ENCODE measurements around the gene ANO3. TPM values are rescaled to one million over a fixed set of nuclear protein-coding genes. Genes with fewer than 3 reads are reported as not detected.

ANO3 gene
- total and polyA plus RNA-seq, 2 of the 8 experiments (the other 6 are each of a cell fraction or from before 2014, with no cell fraction given), result not detected

- 73% methylated on average over 2 of the region's 2 CpGs; no CpG with 5 or more reads in 1 of the 2 experiments for WGBS, 2 experiments (ENCODE audit: extremely low coverage in 1 of 2, insufficient coverage in 1 of 2, insufficient read length in 1 of 2, insufficient replicate concordance in 2 of 2, low coverage in 1 of 2, low lambda C conversion rate in 2 of 2, missing lambda C conversion rate in 1 of 2)
- no peak for DNase-seq (ENCODE audit: low read depth in 1 of 2, low spot score in 2 of 2)
- Histone ChIP-seq H3K79me2 (ENCODE audit: control insufficient read depth in 1 of 2, insufficient read depth in 2 of 2, low read length in 2 of 2) (no peaks in the 10 kb centered on the region), H3K4me1 (replicated peaks in 1 of 4; ENCODE audit: control insufficient read depth in 3 of 4, insufficient read depth in 4 of 4, low read length in 3 of 4) (peaks cover 0 to 7% (median 3%) of the 10 kb centered on the region in 4 experiments; a peak in 3 of 7 replicates), H3K36me3 (ENCODE audit: control insufficient read depth in 2 of 4, insufficient read depth in 4 of 4, low read length in 3 of 4) (no peaks in the 10 kb centered on the region), H2AFZ (ENCODE audit: low read length) (no peak overlapping the region), H3K27ac (ENCODE audit: low read depth, low read length) (no peak overlapping the region), H3K79me1 (ENCODE audit: low read depth, low read length) (no peaks in the 10 kb centered on the region), H3K23ac (ENCODE audit: insufficient read length) (no peak overlapping the region), H2BK12ac (ENCODE audit: low read depth, low read length) (no peak overlapping the region), H4K8ac (ENCODE audit: extremely low read depth, insufficient read depth, low read length) (no peak overlapping the region), H2BK20ac (ENCODE audit: low read length) (no peak overlapping the region), H3K4me2 (ENCODE audit: insufficient read depth in 1 of 2, low read depth in 2 of 2, low read length in 2 of 2) (no peak overlapping the region), H3K9ac (replicated peaks in 1 of 4; ENCODE audit: extremely low read depth in 1 of 4, low read depth in 3 of 4, low read length in 3 of 4) (no peak overlapping the region), H3K14ac (ENCODE audit: insufficient read length) (no peak overlapping the region), H3K9me3 (ENCODE audit: insufficient read depth in 2 of 2, low read depth in 1 of 2, low read length in 1 of 2) (no peaks in the 10 kb centered on the region), H2AK5ac (ENCODE audit: low read depth, low read length) (no peak overlapping the region), H3K4me3 (ENCODE audit: extremely low read depth in 1 of 4, insufficient read depth in 2 of 4, low read depth in 3 of 4, low read length in 4 of 4) (no peak overlapping the region), H3K4ac (replicated peaks; ENCODE audit: insufficient read length, low read depth, low read length) (no peak overlapping the region), H3K23me2 (ENCODE audit: low read depth, low read length) (no peaks in the 10 kb centered on the region), H3K56ac (replicated peaks; ENCODE audit: insufficient read length, low read depth, low read length) (no peak overlapping the region), H4K20me1 (replicated peaks in 1 of 2; ENCODE audit: control insufficient read depth in 1 of 2, insufficient read depth in 2 of 2, low read length in 2 of 2) (no peaks in the 10 kb centered on the region), H2BK5ac (ENCODE audit: low read depth, low read length) (no peak overlapping the region), H4K5ac (ENCODE audit: insufficient read length, low read depth, low read length) (no peak overlapping the region), H3K18ac (ENCODE audit: extremely low read depth, low read length) (no peak overlapping the region), H3K27me3 (replicated peaks in 1 of 4; ENCODE audit: control insufficient read depth in 3 of 4, extremely low read depth in 1 of 4, insufficient read depth in 3 of 4, low read length in 3 of 4) (no peaks in the 10 kb centered on the region), H4K91ac (replicated peaks; ENCODE audit: insufficient read length, low read length) (no peak overlapping the region), H2BK15ac (ENCODE audit: low read length) (no peak overlapping the region), H2BK120ac (replicated peaks; ENCODE audit: low read depth, low read length) (no peak overlapping the region)
- no peak for FAIRE-seq
- POLR2A ChIA-PET (ENCODE audit: partially characterized antibody), result interaction anchor here (1.1 kb wide), 1 partner anchor 9 kb away, joined by 4 read pairs; no protein-coding TSS in a partner anchor
- CTCF ChIA-PET (ENCODE audit: partially characterized antibody), result interaction anchor here (0.7 to 2.0 kb wide), 6 partner anchors 16 to 830 kb away, joined by 3 to 5 read pairs (median 3); no protein-coding TSS in a partner anchor
- no peak for TF ChIP-seq ATF3 (IDR thresholded peaks at IDR 0.05; ENCODE audit: insufficient read depth, low read depth, low read length)
- no peak for TF ChIP-seq FOSL1 (IDR thresholded peaks at IDR 0.05; ENCODE audit: insufficient read depth, low read depth, low read length)
- TF ChIP-seq YY1 (IDR thresholded peaks at IDR 0.05; ENCODE audit: low read depth, low read length), result no peak
- no peak for TF ChIP-seq CREB1 (IDR thresholded peaks at IDR 0.05)
- TF ChIP-seq BCL11A (IDR thresholded peaks at IDR 0.05; ENCODE audit: low read depth in 2 of 2, low read length in 2 of 2), result no peak
- TF ChIP-seq KDM4A (IDR thresholded peaks at IDR 0.05; ENCODE audit: low read depth, low read length, severe bottlenecking), result no peak
- no peak for TF ChIP-seq GABPA (IDR thresholded peaks at IDR 0.05; ENCODE audit: borderline replicate concordance, insufficient read depth, low read length)
- TF ChIP-seq SP1 (IDR thresholded peaks at IDR 0.05; ENCODE audit: low read depth, low read length), result no peak
- no peak for TF ChIP-seq EGR1 (IDR thresholded peaks at IDR 0.05; ENCODE audit: borderline replicate concordance, low read depth, low read length)
- TF ChIP-seq ASH2L (IDR thresholded peaks at IDR 0.05; ENCODE audit: low read length), result no peak
- TF ChIP-seq POU5F1 (IDR thresholded peaks at IDR 0.05; ENCODE audit: low read depth, low read length), result no peak
- TF ChIP-seq TAF7 (optimal IDR thresholded peaks at IDR 0.05; ENCODE audit: borderline replicate concordance, low read depth, low read length), result no peak
- TF ChIP-seq POLR2A (IDR thresholded peaks at IDR 0.05; ENCODE audit: control extremely low read depth in 1 of 2, low read depth in 2 of 2, low read length in 2 of 2), result no peak
- TF ChIP-seq SUZ12 (IDR thresholded peaks at IDR 0.05; ENCODE audit: low read length), result no peak
These were observed 2.7 kb upstream of the ANO3 start for GRCh38 chr11:26329206-26329605.
